ENCODE measurements around the gene LSM4. TPM values are rescaled to one million over a fixed set of nuclear protein-coding genes. Genes with fewer than 3 reads are reported as not detected.

The LSM4 gene
- total RNA-seq, 1 donor from 2014 or later = 106 TPM

GRCh38 chr19:18319591-18320135 lies 3.2 kb downstream of the LSM4 start:
- intact Hi-C loops (cut with DNase I) = no loop called here
- DNase-seq (ENCODE audit: missing footprints) (no peak), ATAC-seq (no peak)

- peak; percentile 81 for DNase-seq (ENCODE audit: missing footprints)
- ATAC-seq = no peak
- intact Hi-C loops (cut with DNase I) = no loop called here
Measured at GRCh38 chr19:18317961-18318800, 4.7 kb downstream of the LSM4 start.

- DNase-seq (ENCODE audit: missing footprints) (no peak), ATAC-seq (no peak)
- intact Hi-C loops (cut with DNase I) = no loop called here
Measured at GRCh38 chr19:18313398-18313797, 9.5 kb downstream of the LSM4 start.

- ATAC-seq (peak; percentile 11), DNase-seq (ENCODE audit: missing footprints) (no peak)
- intact Hi-C loops (cut with DNase I) = no loop called here
Measured at GRCh38 chr19:18312092-18312534, 10.8 kb downstream of the LSM4 start.

- no peak for ATAC-seq
- intact Hi-C loops (cut with DNase I) = no loop called here
- no peak for DNase-seq (ENCODE audit: missing footprints)
Measured at GRCh38 chr19:18311502-18312091, 11.3 kb downstream of the LSM4 start.

- intact Hi-C loops (cut with DNase I) = no loop called here
- no peak for ATAC-seq
- DNase-seq (ENCODE audit: missing footprints) = no peak
Measured at GRCh38 chr19:18310966-18311365, 11.9 kb downstream of the LSM4 start.

- intact Hi-C loops (cut with DNase I) = no loop called here
- ATAC-seq (no peak), DNase-seq (ENCODE audit: missing footprints) (no peak)
Measured at GRCh38 chr19:18310118-18310909, 12.6 kb downstream of the LSM4 start.

GRCh38 chr19:18309525-18310064 lies 13.3 kb downstream of the LSM4 start:
- no peak for DNase-seq (ENCODE audit: missing footprints)
- intact Hi-C loops (cut with DNase I) = no loop called here
- ATAC-seq = no peak

GRCh38 chr19:18308948-18309325 lies 13.9 kb downstream of the LSM4 start:
- DNase-seq (ENCODE audit: missing footprints) (no peak), ATAC-seq (no peak)
- intact Hi-C loops (cut with DNase I) = no loop called here

GRCh38 chr19:18308051-18308947 lies 14.6 kb downstream of the LSM4 start:
- ATAC-seq (no peak), DNase-seq (ENCODE audit: missing footprints) (no peak)
- intact Hi-C loops (cut with DNase I) = no loop called here

- intact Hi-C loops (cut with DNase I) = no loop called here
- no peak for ATAC-seq
Measured at GRCh38 chr19:18307271-18307681, 15.6 kb downstream of the LSM4 start.

GRCh38 chr19:18306888-18307260 lies 16.0 kb downstream of the LSM4 start:
- intact Hi-C loops (cut with DNase I) = no loop called here
- DNase-seq (ENCODE audit: missing footprints) = no peak

More at GRCh38 chr19:18307271-18307681, 15.6 kb downstream of the LSM4 start:
- no peak for DNase-seq (ENCODE audit: missing footprints)

GRCh38 chr19:18306209-18306887 lies 16.5 kb downstream of the LSM4 start:
- intact Hi-C loops (cut with DNase I) = no loop called here
- ATAC-seq (no peak), DNase-seq (ENCODE audit: missing footprints) (no peak)

More at GRCh38 chr19:18306888-18307260, 16.0 kb downstream of the LSM4 start:
- no peak for ATAC-seq

GRCh38 chr19:18304458-18305310 lies 18.2 kb downstream of the LSM4 start:
- DNase-seq (ENCODE audit: missing footprints) (peak; percentile 92), ATAC-seq (peak; percentile 88)
- intact Hi-C loops (cut with DNase I) = loop anchor here (1.0 to 2.0 kb wide), 2 partner anchors 18 to 25 kb away; partner anchors contain the start of gene LSM4

GRCh38 chr19:18304208-18304457 lies 18.7 kb downstream of the LSM4 start:
- ATAC-seq (no peak), DNase-seq (ENCODE audit: missing footprints) (no peak)
- intact Hi-C loops (cut with DNase I) = loop anchor here (1.0 to 2.0 kb wide), 2 partner anchors 19 to 25 kb away; partner anchors contain the start of gene LSM4

GRCh38 chr19:18301718-18302111 lies 21.2 kb downstream of the LSM4 start:
- no peak for ATAC-seq
- no peak for DNase-seq (ENCODE audit: missing footprints)
- intact Hi-C loops (cut with DNase I) = no loop called here

All from Right ventricle myocardium inferior (tissue), 1 donor.